Ishikawa (cell line): ENCODE measurements around the gene CLDN5.

Experiments used
- CEBPB ChIP-seq: IDR thresholded peaks from 2 replicates; pipeline ENCODE4 v1.6.1; 2012
- CREB1 ChIP-seq: IDR thresholded peaks from 2 replicates; pipeline ENCODE4 v1.6.1; 2012; ENCODE audit warnings: low read depth
- EP300 ChIP-seq: IDR thresholded peaks from 2 replicates; pipeline ENCODE4 v1.6.1; 2012; ENCODE audit warnings: borderline replicate concordance
- FOXM1 ChIP-seq: IDR thresholded peaks from 2 replicates; pipeline ENCODE4 v1.6.1; 2012; ENCODE audit warnings: low read depth, borderline replicate concordance
- MAX ChIP-seq: IDR thresholded peaks from 2 replicates; pipeline ENCODE4 v1.6.1; 2012
- RAD21 ChIP-seq: IDR thresholded peaks from 2 replicates; pipeline ENCODE4 v1.6.1; 2012; ENCODE audit warnings: low read depth
- REST ChIP-seq: IDR thresholded peaks from 2 replicates; pipeline ENCODE4 v1.6.1; 2012; ENCODE audit warnings: low read depth, mild to moderate bottlenecking
- TAF1 ChIP-seq: IDR thresholded peaks from 2 replicates; pipeline ENCODE4 v1.6.1; 2012; ENCODE audit warnings: low read depth, mild to moderate bottlenecking
- TCF12 ChIP-seq: IDR thresholded peaks from 2 replicates; pipeline ENCODE4 v1.6.1; 2012; ENCODE audit warnings: low read depth
- TEAD4 ChIP-seq: IDR thresholded peaks from 2 replicates; pipeline ENCODE4 v1.6.1; 2012
- YY1 ChIP-seq: IDR thresholded peaks from 2 replicates; pipeline ENCODE4 v1.6.1; 2012; ENCODE audit warnings: low read depth
- ZBTB7A ChIP-seq: IDR thresholded peaks from 2 replicates; pipeline ENCODE4 v1.6.1; 2012; ENCODE audit warnings: low read depth

GRCh38 chr22:19527321-19527721, 3.1 kb upstream of the CLDN5 start:
- TF ChIP-seq RAD21 (no peak), CREB1 (no peak), FOXM1 (no peak), EP300 (no peak), YY1 (no peak), ZBTB7A (no peak), TAF1 (no peak), CEBPB (no peak), TEAD4 (no peak), MAX (no peak), TCF12 (no peak), REST (no peak)
